ENCODE measurements around the gene ZNF570.

The ZNF570 gene

DNA sequence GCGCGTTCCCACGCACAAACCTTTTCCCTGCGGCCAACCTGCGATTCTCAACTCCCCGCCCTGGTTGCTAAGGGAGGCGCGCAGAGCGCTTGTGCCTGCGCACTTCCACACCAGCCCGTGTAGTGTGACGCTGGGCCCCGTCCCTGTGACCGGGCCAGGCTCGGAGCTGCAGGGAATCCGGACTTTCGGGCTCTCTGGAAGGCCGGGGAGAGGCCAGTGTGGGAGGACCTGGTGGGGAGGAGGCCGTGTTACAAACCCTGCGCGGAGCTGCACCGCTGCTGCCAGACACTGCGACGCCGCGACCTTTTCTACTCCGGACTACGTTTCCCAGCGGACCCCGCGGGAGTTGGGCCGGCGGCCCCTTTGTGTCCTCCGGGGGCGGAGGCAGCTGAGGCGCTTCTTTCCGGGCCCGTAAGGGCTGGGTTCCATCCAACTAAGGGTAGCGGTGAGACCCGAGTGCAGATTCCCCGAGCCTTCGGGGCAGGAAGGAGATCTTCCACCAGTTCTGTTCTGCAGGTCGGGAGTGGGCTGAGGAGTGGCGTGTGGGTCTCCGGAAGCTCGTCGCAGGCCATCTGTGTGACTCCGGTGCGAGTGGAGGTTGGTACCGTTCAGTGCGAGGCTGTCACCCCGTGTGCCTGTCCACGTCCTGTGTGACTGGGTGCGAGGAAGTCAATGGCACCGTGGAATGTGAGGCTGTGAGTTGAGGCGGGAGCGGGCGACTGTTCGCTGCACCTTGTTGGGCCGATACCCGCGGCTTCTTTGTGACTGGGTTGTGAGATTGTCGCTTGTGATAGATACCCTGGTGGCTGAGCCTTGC, at the start of gene ZNF570:
Gene ZNF570 (plus strand): TSS at position 396 of the 817 bp plus-strand sequence. CDS start 999 bp downstream, outside the sequence.
- DNase-seq (ENCODE audit: low read depth): peak; percentile 78

DNA sequence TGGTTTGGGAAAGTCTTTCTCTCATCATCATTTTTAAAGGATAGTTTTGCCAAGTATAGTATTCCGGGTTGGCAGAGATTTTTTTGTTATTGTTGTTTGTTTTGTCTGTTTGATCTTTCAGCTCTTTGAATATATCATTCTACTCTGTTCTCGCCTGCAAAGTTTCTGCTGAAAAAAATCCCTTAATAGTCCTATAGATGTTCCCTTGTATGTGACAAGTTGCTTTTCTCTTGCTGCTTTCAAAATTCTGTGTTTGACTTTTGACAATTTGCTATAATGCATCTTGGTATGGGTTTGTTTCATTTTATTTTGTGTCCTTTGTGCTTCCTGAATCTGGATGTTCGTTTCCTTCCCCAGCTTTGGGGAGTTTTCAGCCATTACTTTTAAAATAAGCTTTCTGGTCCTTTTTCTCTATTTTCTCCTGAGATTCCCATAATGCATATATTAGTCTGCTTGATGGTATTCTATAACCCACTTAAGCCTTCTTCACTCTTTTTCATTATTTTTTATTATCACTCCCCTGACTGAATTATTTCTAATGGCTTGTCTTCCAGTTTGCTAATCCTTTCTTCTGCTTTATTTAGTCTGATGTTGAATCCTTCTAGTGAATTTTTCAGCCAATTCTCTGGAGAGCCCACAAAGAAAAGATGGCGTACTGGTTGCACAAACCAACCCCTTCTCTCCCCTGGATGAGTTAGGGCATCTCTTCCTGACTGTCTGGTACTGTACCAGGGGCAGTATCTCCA, 16.5 kb upstream of the ZNF570 start:
- DNase-seq (ENCODE audit: low read depth): no peak

DNA sequence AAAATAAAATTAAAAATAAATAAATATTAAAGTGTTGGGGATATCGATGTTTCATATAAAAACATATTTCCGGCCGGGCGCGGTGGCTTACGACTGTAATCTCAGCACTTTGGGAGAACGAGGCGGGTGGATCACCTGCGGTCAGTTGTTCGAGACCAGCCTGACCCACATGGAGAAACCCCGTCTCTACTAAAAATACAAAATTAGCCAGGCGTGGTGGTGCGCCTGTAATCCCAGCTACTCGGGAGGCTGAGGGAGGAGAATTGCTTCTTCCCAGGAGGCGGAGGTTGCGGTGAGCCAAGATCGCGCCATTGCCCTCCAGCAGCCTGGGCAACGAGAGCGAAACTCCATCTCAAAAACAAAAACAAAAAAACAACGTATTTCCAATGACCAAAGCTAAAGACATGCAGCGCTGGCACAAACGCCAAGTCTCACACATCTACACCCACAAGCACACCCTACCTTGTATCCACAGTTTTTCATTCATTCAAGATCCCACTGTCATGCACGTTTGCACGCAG, 2.8 kb upstream of the ZNF570 start:
- no peak for DNase-seq (ENCODE audit: low read depth)

DNA sequence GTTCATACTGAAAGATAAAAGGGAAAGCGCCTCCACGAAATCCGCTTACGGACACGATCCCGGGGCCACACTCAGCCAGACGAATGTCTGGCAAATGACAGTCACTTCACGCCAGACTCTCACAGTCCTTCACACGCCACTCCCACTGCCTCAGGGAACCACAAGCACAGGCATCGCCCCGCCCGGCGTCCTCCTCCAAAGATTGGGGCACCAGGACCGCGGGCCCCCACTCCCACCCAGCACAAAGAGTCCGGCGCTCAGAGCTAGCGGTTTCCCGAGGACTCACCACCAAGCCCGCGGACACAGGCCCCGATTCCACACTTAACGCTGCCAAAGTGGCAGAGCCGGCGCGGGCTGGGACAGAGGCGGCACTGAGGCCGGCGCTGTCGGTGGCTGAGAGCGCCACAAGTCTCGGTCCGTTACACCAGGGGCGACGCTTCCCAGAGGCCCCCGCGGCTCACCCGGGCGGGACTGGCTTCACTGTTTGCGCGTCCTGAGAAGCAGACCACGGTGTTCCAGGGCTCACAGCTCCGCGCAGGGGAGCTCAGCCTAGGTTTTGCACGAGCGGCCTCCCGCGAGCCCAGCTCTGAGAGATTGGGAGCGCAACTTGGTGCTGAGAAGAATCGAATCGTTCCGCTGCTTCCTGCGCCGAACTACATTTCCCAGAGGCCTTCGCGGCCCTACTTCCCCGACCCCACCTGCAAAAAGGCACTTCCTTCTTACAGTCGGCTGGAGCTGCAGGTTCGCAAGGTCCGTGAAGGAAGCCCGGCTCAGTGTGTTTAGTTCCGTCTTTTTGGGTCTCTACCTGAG, 2.2 kb upstream of the ZNF570 start, which contains the start of gene ZNF569:
Gene ZNF569 (minus strand): TSS at position 647 of the 810 bp plus-strand sequence. CDS start 22,523 bp downstream, outside the sequence.
- peak; percentile 77 for DNase-seq (ENCODE audit: low read depth)

DNA sequence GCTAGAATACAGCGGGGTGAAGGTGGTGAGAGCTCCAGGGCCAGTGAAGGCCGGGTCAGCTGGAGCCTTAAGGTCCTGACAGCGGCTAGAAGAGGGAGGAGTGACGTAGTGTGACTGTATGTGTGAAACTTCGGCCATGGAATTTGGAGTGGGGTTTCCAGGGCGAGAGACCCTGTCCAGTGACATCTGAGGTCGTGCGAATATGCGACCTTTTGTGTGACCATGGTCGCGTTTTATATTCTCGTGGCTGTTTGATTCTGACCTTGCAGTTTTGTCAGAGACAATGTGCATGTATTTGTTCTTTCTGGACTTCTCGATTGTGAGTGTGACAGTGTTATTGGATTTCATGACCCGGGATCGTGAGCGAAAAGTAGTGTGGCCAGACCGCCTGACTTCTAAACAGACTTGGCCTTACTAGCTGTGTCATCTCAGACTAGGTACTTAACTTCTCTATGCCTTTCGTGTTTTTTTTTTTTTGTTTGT, 1.5 kb upstream of the ZNF570 start:
- no peak for DNase-seq (ENCODE audit: low read depth)

DNA sequence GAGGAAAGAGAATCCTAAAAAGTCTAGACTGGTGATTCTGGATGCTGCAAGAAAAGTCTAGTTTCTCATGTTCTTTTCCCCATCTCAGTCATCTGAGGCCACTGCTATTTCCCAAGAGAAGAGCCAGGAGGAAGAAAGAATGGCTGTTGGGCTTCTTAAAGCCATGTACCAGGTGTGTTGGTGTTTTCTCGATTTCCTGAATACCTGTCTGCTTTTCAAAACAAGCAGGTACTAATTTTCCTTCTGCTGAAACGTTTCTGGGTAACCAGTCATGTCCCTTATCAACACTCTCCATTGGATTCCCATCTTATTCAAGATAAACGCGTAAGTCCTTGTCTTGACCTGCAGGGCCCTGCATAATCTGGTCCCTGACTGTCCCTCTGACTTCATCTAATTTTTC, 1.1 kb downstream of the ZNF570 start:
- DNase-seq (ENCODE audit: low read depth): no peak

DNA sequence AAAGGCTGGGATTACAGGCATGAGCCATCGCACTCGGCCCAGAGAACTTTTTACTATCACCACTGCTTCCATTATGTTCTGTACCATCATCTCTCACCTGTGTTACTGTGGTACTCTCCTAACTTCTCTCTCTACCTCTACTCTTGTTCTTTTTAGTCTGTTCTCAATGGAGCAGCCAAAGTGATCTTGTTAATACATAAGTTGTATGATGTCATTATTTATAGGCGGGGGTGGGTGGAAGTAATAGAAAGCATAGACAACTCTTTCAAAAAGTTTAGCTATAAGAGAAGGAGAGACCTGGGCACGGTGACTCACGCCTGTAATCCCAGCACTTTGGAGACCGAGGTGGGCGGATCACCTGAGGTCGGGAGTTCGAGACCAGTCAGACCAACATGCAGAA, 3.0 kb downstream of the ZNF570 start:
- no peak for DNase-seq (ENCODE audit: low read depth)

DNA sequence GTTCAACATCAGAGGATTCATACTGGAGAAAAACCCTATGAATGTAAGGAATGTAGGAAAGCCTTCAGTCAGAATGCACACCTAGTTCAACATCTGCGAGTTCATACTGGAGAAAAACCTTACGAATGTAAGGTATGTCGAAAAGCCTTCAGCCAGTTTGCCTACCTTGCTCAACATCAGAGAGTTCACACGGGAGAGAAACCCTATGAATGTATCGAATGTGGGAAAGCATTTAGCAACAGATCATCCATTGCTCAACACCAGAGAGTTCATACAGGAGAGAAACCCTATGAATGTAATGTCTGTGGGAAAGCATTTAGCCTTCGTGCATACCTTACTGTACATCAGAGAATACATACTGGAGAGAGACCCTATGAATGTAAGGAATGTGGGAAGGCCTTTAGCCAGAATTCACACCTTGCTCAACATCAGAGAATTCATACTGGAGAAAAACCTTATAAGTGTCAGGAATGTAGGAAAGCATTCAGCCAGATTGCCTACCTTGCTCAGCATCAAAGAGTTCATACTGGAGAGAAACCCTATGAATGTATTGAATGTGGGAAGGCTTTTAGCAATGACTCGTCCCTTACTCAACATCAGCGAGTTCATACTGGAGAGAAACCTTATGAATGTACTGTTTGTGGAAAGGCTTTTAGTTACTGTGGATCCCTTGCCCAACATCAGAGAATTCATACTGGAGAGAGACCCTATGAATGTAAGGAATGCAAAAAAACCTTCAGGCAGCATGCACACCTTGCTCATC, 15.4 kb downstream of the ZNF570 start:
- DNase-seq (ENCODE audit: low read depth): no peak

DNA sequence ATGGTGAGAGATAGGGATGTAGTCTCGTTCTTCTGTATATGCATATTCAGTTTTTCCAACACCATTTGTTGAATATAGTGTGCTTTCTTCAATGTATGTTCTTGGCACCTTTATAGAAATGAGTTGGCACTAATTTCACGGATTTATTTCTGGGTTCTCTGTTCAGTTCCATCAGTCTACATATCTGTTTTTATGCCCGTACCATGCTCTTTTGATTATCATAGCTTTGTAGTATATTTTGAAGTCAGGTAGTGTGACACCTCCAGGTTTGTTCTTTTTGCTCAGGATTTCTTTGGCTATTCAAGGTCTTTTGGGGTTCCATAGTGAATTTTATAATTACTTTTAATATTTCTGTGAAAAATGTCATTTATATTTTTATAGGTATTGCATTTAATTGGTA, 23.1 kb downstream of the ZNF570 start:
- no peak for DNase-seq (ENCODE audit: low read depth)

DNA sequence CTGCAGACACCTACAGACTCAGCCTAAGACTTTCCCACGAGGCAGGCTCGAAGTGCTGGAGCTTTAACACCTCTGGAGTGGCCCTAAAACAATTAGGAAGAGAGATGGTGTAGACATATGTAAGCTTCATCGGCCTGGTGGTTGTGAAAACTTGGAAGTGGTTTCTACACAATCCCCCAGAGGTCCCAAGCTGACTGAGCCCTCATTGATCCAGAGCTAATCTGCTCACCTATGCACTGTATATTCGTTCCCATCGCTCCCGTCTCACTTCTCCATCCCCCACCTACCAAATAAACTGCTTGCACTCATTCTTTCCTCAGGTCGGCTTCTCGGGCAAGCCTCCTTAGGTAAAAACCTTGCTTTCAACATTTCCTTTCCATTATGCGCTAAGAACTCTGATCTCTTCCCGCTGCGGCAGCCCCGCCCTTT, 36.8 kb downstream of the ZNF570 start:
- DNase-seq (ENCODE audit: low read depth): no peak

DNA sequence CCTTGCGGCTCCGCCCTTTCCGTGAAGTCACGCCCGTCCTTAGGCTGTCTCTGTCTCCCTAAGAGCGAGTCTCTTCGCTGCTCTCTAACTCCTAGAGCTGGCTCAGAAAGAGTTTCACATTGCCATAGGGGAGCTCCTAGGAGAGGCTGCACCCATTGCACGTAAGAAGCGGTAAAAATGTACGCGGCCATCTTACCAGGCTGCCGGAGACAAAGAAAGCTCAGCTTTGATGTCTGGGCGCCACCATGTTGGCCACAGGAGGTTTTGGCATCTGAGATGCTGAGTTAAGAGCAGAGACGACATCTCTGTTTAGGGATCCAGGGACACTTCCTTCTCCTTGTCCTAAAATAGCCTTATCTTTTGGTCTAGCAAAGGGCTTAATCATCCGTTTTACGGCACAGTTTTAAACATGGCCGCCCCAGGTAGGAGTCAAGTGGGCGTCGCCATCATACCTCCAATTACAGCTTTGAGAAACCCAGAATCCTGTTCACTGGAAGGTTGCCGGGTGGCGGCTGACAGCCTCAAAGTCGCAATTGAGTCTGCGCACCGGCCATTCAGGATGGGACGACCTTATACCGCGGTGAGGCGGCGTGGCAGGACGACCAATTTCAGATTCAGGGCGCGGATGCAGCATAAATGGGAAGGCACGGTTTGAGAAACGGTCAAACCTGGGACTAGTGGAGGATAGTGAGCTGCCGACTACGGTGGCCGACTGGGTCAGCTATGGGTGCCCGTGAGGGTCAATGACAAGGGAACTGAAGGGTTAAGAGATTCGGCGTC, 37.4 kb downstream of the ZNF570 start, which contains the start of gene ZNF793:
Gene ZNF793 (plus strand): TSS at position 553 of the 780 bp plus-strand sequence. CDS start 16,501 bp downstream, outside the sequence.
- DNase-seq (ENCODE audit: low read depth): peak; percentile 69

DNA sequence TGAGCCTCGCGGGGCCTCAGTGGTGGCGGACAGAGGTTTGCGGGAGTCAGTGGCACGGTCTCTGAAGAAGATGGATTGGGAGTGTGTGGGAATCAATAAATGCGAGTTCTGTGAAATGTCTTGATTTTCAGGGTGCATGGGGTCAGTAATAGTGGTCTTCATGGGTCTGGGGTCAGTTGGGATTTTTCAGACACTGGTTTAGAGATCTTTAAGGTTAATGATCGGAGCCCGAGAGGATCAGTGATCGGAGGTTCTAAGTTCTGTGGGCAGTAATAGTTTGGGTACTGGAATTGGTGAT, 38.0 kb downstream of the ZNF570 start:
- no peak for DNase-seq (ENCODE audit: low read depth)

DNA sequence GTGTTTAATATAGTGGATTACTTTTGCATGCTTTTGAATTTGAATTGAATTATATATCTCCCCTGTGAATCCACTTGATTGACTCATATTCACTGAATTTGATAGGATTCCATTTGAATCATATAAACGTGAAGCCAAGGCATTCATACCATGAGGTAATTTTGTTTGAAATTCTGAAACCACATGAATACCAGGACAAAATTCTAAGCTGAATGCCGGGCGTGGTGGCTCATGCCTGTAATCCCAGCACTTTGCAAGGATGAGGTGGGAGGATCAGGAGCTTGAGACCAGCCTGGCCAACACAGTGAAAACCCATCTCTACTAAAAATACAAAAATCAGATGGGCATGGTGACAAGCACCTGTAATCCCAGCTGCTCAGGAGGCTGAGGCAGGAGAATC, 42.0 kb downstream of the ZNF570 start:
- DNase-seq (ENCODE audit: low read depth): no peak

DNA sequence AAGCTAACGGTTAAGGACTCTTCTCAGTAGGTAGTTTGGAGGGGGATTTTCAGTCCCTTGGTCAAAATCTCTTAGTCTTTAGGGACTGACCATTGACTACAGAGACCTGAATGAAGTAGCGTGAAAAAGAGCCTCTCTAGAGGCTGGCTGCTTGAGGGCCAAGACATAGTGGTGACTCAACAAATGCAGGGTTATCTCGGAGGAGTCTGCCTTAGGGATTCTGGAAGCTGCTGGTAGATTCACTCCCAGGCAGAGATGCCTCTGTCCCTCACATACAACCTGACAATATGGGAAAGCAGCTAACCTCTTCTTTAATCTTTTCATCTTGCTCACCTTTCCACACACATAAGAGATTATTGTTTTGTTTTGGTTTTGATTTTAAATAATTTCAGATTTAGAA, 42.7 kb downstream of the ZNF570 start:
- no peak for DNase-seq (ENCODE audit: low read depth)

DNA sequence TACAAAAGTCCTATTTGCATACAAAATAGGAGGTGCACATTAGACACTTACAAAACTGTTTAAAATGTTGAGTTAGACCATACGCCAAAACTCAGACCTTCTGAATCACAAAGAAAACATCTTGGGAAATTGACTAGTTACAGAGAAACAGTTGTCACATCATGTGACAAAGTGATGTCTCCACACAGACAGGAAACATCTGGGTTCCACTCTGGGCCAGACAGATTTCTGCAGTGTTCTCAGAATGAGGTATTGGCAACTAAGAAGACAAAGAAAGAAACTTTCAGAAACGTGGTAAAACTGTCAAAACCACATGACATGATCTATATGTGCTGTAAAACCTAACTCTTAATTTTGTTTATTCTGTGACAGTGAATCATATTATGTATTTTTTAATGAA, 44.2 kb downstream of the ZNF570 start:
- no peak for DNase-seq (ENCODE audit: low read depth)

DNA sequence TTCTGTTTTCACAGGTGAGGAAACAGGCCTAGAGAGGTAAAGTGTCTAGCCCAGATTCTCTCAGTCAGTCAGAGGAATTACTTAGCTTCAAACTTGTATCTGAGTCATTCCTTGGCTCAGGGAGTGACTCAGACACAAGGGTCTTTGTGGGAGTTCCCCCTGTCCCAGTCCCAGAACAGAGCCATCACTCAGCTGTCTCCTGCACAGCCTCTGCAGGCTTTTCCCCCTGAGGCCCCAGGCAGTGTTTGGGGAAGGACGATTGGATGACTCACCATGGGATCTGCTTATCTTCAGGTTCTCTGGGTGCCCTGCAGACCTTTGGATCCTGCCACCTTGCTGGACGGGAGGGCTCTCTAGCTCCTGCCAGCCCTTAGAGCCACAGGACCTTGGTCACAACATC, 50.7 kb downstream of the ZNF570 start:
- no peak for DNase-seq (ENCODE audit: low read depth)

DNA sequence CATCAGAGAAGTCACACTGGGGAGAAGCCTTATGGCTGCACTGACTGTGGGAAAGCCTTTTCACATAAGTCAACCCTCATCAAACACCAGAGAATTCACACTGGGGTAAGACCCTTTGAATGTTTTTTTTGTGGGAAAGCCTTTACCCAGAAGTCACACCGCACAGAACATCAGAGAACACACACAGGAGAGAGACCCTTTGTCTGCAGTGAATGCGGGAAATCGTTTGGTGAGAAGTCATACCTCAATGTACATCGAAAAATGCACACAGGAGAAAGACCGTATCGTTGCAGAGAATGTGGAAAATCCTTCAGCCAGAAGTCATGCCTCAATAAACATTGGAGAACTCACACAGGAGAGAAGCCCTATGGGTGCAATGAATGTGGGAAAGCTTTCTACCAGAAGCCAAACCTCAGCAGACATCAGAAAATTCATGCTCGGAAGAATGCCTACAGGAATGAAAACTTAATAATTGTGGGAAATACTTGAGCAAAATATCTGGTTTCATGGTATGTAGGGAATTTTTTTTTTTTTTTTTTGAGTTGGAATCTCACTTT, 68.3 kb downstream of the ZNF570 start:
- no peak for DNase-seq (ENCODE audit: low read depth)

All from activated T-helper 1 cell treated with Interleukin-2 at 50 U/mL for 16 hours (primary cell).